Epidermal melanocyte (primary cell): ENCODE data around the gene WDR88.

Experiments used
- DNase-seq: peaks from one replicate; pipeline ENCODE4 v3.0.0; 2011; ENCODE audit warnings: low spot score; ENCODE audit not compliant: insufficient read length

WDR88 gene, protein sequence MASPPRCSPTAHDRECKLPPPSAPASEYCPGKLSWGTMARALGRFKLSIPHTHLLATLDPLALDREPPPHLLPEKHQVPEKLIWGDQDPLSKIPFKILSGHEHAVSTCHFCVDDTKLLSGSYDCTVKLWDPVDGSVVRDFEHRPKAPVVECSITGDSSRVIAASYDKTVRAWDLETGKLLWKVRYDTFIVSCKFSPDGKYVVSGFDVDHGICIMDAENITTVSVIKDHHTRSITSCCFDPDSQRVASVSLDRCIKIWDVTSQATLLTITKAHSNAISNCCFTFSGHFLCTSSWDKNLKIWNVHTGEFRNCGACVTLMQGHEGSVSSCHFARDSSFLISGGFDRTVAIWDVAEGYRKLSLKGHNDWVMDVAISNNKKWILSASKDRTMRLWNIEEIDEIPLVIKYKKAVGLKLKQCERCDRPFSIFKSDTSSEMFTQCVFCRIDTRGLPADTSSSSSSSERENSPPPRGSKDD

DNA sequence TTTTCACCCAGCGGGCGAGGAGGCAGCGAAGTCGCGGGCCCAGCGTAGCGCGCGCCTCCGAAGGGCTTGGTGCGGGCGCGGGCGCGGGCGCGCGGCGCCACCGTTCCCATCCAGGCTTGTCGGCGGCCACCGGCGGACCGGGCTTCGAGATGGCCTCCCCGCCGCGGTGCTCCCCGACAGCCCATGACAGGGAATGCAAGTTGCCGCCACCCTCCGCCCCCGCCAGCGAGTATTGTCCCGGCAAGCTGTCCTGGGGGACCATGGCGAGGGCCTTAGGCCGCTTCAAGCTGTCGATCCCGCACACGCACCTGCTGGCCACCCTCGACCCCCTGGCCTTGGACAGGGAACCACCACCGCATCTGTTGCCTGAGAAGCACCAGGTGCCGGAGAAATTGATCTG lies at the start of gene WDR88:
Gene WDR88 (plus strand): TSS at position 94 of the 400 bp plus-strand sequence. CDS start 56 bp downstream, at position 150.
- no peak for DNase-seq

DNA sequence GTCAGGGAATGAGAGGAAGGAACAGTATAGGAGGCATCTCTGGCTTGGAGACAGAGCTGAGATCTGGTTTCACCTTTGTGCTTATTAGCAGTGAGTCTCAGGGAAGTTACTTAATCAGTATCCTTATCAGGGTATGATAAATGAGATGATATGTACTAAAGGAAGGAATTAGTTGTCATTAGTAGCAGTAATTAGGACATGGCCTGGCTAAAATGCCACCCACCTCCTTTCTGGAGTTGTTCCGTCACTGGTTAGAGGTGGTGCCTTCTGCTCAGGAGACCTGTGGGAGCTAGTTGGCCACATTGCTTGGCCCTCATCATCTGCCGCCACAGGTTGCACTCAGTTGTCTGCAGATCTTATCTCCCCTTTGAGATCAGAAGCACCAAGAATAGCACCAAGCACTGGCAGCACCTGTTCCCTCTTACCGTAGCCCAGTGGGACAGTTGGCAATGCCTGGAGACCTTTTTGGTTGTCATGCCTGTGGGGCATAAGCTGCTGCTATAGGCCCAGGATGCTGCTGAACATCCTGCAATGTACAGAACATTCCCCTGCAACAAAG lies 46.3 kb upstream of the WDR88 start:
- no peak for DNase-seq

- DNase-seq, result no peak
These were observed 45.0 kb upstream of the WDR88 start for GRCh38 chr19:33086955-33087354.

DNA sequence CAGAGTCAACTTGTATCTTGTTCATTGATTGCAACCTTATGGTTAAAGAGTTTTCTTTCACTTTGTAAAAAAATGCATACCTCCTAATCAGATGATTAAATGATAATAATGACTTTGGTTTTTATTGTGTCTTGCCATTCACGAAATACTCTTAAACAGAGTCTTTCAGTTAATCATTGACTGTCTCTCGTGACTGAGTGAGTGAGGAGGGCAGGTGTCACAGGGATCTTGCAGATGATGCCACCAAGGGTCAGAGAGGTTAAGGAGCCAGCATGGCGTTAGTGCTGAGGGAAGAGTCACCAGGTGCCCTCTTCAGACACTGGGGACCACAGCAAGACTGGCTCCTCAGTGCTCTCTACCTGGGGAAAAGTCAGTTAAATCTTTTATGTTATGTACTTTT lies 42.9 kb upstream of the WDR88 start:
- no peak for DNase-seq

DNA sequence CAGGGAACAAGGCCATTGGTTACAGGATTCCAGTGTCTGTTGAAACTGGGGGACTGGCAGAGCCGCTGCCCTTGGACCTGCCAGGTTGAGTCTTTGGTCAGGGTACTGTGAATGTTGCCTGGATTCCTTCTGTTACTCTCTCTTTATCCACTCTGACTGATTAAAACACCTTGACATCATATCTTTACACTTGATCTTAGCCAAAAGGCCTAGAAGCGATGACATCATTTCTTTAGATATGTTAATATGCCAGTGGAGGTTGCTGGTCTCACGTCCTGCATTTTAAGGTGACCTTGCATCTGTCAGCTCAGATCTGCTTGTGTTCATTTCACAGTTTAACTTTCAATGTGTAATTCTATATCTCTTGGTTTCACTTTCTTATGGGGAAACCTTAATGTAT lies 41.7 kb upstream of the WDR88 start:
- DNase-seq, result no peak

- DNase-seq, result no peak
These were observed 38.3 kb upstream of the WDR88 start for GRCh38 chr19:33093420-33094210.

- DNase-seq, result no peak
These were observed 37.4 kb upstream of the WDR88 start for GRCh38 chr19:33094436-33095067.

GRCh38 chr19:33096005-33096404 lies 35.9 kb upstream of the WDR88 start:
- DNase-seq, result no peak

DNA sequence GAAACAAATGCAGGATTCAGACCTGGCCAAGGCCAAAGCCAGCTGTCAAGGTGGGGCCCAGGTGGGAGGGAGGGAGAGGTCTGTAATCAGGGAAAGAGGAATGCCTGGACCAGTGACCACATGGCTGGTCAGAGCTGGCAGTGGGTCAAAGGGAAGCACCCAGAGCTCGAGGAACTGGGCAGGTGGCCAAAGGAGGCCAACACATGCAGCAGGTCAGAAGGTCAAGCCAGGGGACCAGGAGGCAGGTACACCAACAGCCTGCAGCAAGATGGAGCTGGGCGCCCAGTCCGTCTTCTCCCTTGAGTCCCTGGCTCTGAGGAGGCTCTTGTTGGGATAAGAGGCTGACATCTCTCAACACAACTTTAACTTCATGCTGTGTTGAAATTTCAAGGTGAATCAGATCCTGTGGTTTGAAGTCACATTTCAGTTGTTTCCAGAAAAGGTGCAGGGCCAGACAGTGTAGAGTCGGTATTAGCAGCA lies 33.8 kb upstream of the WDR88 start:
- DNase-seq, result no peak

DNA sequence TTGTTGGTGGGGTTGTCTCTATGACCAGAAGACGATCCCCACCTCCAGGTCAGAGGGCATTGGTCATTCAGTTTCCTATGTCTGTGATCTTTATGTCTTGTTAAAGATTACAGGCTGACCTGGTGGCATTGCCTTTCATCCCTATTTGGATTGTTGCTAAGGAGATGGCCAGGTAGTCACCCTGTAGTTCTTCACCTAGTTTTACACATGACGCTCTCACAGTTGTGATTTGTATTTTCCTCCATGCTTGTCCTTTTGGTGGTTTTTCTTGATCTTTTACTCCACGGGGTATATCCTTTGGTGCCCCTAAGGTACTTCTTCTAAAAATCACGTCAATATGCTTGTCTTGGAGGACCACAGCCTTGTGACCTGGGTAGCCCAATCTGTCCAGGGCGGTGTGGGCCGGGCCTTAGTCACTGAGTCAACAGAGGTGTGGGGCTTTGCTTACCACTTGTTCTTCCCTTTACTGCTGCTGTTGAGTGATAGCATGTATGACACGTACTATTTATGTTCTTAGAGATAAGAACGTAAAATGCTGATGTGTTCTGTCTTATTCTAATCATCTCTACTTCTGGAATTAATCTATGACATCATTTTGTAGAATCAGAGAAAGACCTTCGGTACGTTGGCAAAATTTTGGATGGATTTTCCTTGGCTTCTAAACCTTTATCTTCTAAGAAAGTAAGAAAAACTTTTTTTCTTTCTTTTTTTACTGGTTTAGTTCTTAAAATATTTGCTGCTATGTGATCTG lies 30.8 kb upstream of the WDR88 start:
- no peak for DNase-seq

DNA sequence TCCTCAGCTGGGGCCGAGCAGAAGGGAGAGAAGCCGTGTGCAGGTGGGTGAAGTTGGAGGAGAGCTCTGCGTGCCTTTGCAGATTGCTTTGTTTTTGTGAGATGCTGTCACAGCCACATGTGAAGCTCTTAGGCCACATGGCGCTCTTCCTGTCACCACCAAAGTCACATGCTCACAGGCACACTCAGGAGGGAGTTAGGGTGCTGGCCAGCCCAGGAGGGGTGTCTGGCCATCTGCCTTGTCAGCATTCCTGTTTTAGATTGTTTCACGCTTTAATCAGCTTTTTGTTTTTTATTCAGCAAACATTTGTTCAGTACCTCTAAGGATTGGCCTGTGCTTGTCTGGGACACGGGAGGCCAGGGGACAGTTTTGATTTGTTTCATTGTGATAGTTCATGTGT lies 29.0 kb upstream of the WDR88 start:
- no peak for DNase-seq

DNA sequence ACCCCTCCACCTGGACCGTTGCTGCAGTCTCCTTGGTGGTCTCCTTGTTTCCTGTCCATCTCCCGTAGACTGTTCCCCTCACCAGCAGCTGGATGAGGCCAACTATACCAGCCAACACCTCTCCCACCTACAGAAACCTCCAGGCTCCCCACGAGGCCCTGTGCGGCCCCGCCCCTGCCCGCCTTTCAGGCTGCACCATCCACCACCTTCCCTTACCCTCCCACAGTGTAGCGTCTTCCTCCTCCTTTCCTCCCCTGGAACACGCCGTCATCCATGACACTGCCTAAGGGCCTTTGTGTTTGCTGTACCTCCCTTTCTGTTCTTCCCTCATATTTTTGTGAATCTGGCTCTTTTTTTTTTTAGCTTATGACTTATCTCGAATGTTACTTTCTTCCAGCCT lies 23.8 kb upstream of the WDR88 start:
- no peak for DNase-seq

- no peak for DNase-seq
These were observed 21.6 kb upstream of the WDR88 start for GRCh38 chr19:33110137-33110910.

- DNase-seq, result no peak
These were observed 20.3 kb upstream of the WDR88 start for GRCh38 chr19:33111587-33111986.

GRCh38 chr19:33114312-33114711 lies 17.6 kb upstream of the WDR88 start:
- DNase-seq, result no peak

- no peak for DNase-seq
These were observed 14.4 kb upstream of the WDR88 start for GRCh38 chr19:33117501-33117900.

DNA sequence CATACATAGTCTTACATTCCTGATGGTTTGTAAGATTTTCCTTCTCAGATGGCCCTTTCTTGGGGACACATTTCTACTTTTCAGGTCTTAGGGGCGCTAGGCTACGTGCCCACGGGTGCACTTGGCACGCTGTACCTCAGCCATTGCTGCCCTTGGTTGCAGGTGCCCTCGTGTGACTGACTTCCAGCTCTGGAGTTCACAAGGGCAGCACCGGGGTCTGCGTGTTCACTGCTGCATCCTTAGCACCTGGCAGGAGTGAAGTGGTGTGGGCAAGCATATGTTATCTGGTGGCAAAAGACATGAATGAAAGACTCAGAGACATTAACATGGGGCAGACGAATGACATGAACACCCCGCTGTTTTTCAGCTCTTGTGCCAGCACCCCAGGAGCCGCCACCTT lies 13.3 kb upstream of the WDR88 start:
- no peak for DNase-seq

GRCh38 chr19:33124207-33125098 lies 7.5 kb upstream of the WDR88 start:
- DNase-seq, result no peak

DNA sequence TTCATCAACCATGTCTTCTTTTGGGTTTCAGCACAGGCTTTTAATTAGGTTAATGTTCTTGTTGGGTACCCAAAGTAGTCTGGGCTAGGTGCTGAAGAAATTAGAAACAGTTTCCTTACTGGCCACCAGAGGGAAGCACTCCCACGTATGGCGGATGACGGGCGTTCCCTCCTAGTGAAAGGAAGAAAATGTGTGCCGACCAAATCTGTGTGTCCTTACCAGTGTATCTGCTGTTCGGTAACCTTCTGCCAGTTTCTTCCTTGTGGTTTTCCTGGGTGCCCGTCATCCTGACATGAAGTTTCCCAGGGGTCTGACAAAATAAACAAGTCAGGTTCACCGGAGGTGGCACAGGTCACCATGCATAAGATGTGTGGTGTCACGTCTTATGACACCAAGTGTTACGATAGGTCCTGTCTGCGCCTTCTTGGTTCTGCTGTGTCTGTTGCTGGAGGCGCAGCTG lies 6.0 kb upstream of the WDR88 start:
- peak; percentile 91 for DNase-seq
